GM12878 (cell line): ENCODE data around the gene MLST8. TPM values are rescaled to one million over a fixed set of nuclear protein-coding genes. Genes with fewer than 3 reads are reported as not detected.

ENCODE experiments used
- ATAC-seq: fragments of 200-7000 bp; cut with Tn5 transposase; 3 replicates; pipeline ENCODE4 v1.9.1; 2020; ENCODE audit warnings: mild to moderate bottlenecking, moderate library complexity
- BruUV-seq: library from RNA; stranded (reverse); fragments of 400-500 nt; replicated peaks from 2 replicates; lab custom pipeline; 2021; lab: Mats Ljungman, UMichigan
- CTCF ChIA-PET: fragments of 300-600 bp; sonication (Branson Sonifier 250); formaldehyde crosslinking; extraction: SDS; loops from one replicate; lab custom pipeline; 2021; ENCODE audit warnings: inconsistent platforms; lab: Yijun Ruan, JAX
- POLR2A ChIA-PET: fragments of 350-600 bp; formaldehyde crosslinking; extraction: SDS; loops from one replicate; lab custom pipeline; 2021; ENCODE audit warnings: inconsistent platforms; lab: Charles Lee
- RAD21 ChIA-PET: fragments of 300-600 bp; sonication (Branson Sonifier 250); formaldehyde crosslinking; loops from one replicate; lab custom pipeline; 2023; ENCODE audit warnings: antibody characterized with exemption; ENCODE audit not compliant: unreplicated experiment; lab: Charles Lee
- SMC1A ChIA-PET: fragments of 300-600 bp; sonication (Branson Sonifier 250); formaldehyde crosslinking; loops from one replicate; lab custom pipeline; 2023; ENCODE audit not compliant: unreplicated experiment, uncharacterized antibody; lab: Charles Lee
- DNase-seq: peaks from one replicate; pipeline ENCODE4 v3.0.0-alpha.2; 2011; ENCODE audit warnings: low read depth, low spot score
- FAIRE-seq: peaks from 3 replicates; lab custom pipeline; 2011; peaks lifted over from hg19 to GRCh38; lab: Jason Lieb, UNC
- H2AFZ ChIP-seq: 2 replicates; pipeline ENCODE4 v1.6.0; 2011; ENCODE audit warnings: low read depth, low read length, control low read depth; ENCODE audit not compliant: control insufficient read depth
- H3K27ac ChIP-seq: 2 replicates; pipeline ENCODE4 v1.5.1; 2011; ENCODE audit warnings: control low read depth; ENCODE audit not compliant: control insufficient read depth, insufficient read depth
- H3K27me3 ChIP-seq, 2 experiments: replicated peaks in 1 of 2; 2 replicates each; pipeline versions ENCODE4 v1.6.0 to v1.6.1; 2011; ENCODE audit warnings: low read length in 1 of 2; ENCODE audit not compliant: control insufficient read depth in 2 of 2, insufficient read depth in 2 of 2
- H3K36me3 ChIP-seq, 2 experiments: 2 replicates each; pipeline ENCODE4 v1.5.1; 2011; ENCODE audit warnings: low read length in 1 of 2; ENCODE audit not compliant: control insufficient read depth in 2 of 2, insufficient read depth in 2 of 2
- H3K4me1 ChIP-seq: 2 replicates; pipeline ENCODE4 v1.6.1; 2011; ENCODE audit warnings: mild to moderate bottlenecking, low read length, moderate library complexity, mixed read lengths; ENCODE audit not compliant: control insufficient read depth, insufficient read depth
- H3K4me2 ChIP-seq: 2 replicates; pipeline ENCODE4 v1.6.0; 2011; ENCODE audit warnings: control low read depth; ENCODE audit not compliant: control insufficient read depth, insufficient read depth
- H3K4me3 ChIP-seq: fragments of 200-600 bp; sonication (generic); 2 replicates; pipeline ENCODE4 v1.5.1; 2016
- H3K79me2 ChIP-seq: 2 replicates; pipeline ENCODE4 v1.6.0; 2011; ENCODE audit warnings: low read length; ENCODE audit not compliant: control insufficient read depth, insufficient read depth
- H3K9ac ChIP-seq: 2 replicates; pipeline ENCODE4 v1.8.0; 2011; ENCODE audit warnings: low read length, control low read depth, mixed read lengths; ENCODE audit not compliant: control insufficient read depth, insufficient read depth
- H3K9me3 ChIP-seq: replicated peaks from 3 replicates; pipeline ENCODE4 v1.5.1; 2011; ENCODE audit warnings: mild to moderate bottlenecking, low read length; ENCODE audit not compliant: control insufficient read depth, insufficient read depth
- H4K20me1 ChIP-seq: 2 replicates; pipeline ENCODE4 v1.6.0; 2011; ENCODE audit not compliant: control insufficient read depth, insufficient read depth
- CEBPB ChIP-seq, 2 experiments: fragments of 150-350 bp in 1 of 2; IDR thresholded peaks; 2 replicates each; pipeline ENCODE4 v1.6.1; 2012 to 2014; ENCODE audit warnings: low read depth in 2 of 2, low read length in 2 of 2, borderline replicate concordance in 1 of 2, inconsistent platforms in 1 of 2
- CHD1 ChIP-seq: IDR thresholded peaks from 2 replicates; pipeline ENCODE4 v1.6.1; 2012; ENCODE audit warnings: low read depth, low read length, improper control_type of control experiment
- E2F8 ChIP-seq: fragments of 450-650 bp; IDR thresholded peaks from 2 replicates; pipeline ENCODE4 v1.6.1; 2018; ENCODE audit warnings: mild to moderate bottlenecking, low read depth, moderate library complexity; ENCODE audit not compliant: partially characterized antibody
- EED ChIP-seq: sonication (generic); IDR thresholded peaks from 2 replicates; pipeline ENCODE4 v1.6.1; 2016; ENCODE audit warnings: antibody characterized with exemption, low read depth
- IKZF1 ChIP-seq: fragments of 450-650 bp; conservative IDR thresholded peaks from 2 replicates; pipeline ENCODE4 v1.6.1; 2017; ENCODE audit warnings: antibody characterized with exemption, mild to moderate bottlenecking
- NFYA ChIP-seq: IDR thresholded peaks from 2 replicates; pipeline ENCODE4 v1.6.1; 2011; ENCODE audit warnings: low read depth, mild to moderate bottlenecking, low read length, improper control_type of control experiment, borderline replicate concordance
- RAD21 ChIP-seq: IDR thresholded peaks from 2 replicates; pipeline ENCODE4 v1.6.1; 2011; ENCODE audit warnings: mild to moderate bottlenecking, low read depth, low read length, moderate library complexity; ENCODE audit not compliant: insufficient read depth
- SMARCA5 ChIP-seq: fragments of 450-650 bp; IDR thresholded peaks from 2 replicates; pipeline ENCODE4 v1.6.1; 2017; ENCODE audit warnings: mild to moderate bottlenecking
- SMC3 ChIP-seq: IDR thresholded peaks from 2 replicates; pipeline ENCODE4 v1.6.1; 2011; ENCODE audit warnings: low read length, improper control_type of control experiment, borderline replicate concordance
- USF2 ChIP-seq: IDR thresholded peaks from 2 replicates; pipeline ENCODE4 v1.6.1; 2011; ENCODE audit warnings: low read depth, low read length, improper control_type of control experiment, borderline replicate concordance
- ZNF687 ChIP-seq: fragments of 450-650 bp; IDR thresholded peaks from 2 replicates; pipeline ENCODE4 v1.6.1; 2017; ENCODE audit warnings: mild to moderate bottlenecking, moderate library complexity
- WGBS: methylation state at CpG from one replicate; pipeline ENCODE4 v1.1.6; 2016; ENCODE audit warnings: low lambda C conversion rate; ENCODE audit not compliant: insufficient replicate concordance, insufficient coverage; ENCODE audit errors: missing lambda C conversion rate; 5-methylcytosine and 5-hydroxymethylcytosine counted together
- in situ Hi-C: fragments of 300-500 bp; cut with MboI; formaldehyde crosslinking; loops from 9 replicates; pipeline ENCODE4 v1.14.3; 2018; ENCODE audit warnings: mixed read lengths
- intact Hi-C: fragments of 100-400 bp; cut with micrococcal nuclease; formaldehyde crosslinking; loops from one replicate; pipeline ENCODE4 v1.14.2; 2022; ENCODE audit not compliant: unreplicated experiment
- polyA plus RNA-seq, 11 experiments: library from polyadenylated mRNA; depleted of rRNA in 4 of 11; unstranded in 6 of 11; stranded (reverse) in 5 of 11; fragments of >200 nt; fragmentation: Nextera tagmentation in 4 of 11; fragmentation: Illumina TruSeq in 1 of 11; extraction: Ambion mirVana in 4 of 11; extraction: Trizol in 1 of 11; gene quantifications; 1 replicate in 1 of 11; 2 replicates in 10 of 11; pipeline versions ENCODE4 v1.2.1 to v1.2.3, GENCODE V29; 2011 to 2016; ENCODE audit warnings: inconsistent platforms in 2 of 11, missing spikeins in 2 of 11, low read depth in 1 of 11
- total RNA-seq, 4 experiments: library from RNA; depleted of rRNA in 3 of 4; stranded (reverse); fragments of >200 nt in 3 of 4; fragmentation: Illumina TruSeq in 1 of 4; extraction: Trizol in 1 of 4; gene quantifications; 2 replicates each; pipeline versions ENCODE4 v1.2.1 to v1.2.3, GENCODE V29; 2013 to 2021
- TF ChIP-seq, protein P1 (sequence below): fragments of 450-650 bp; IDR thresholded peaks from 2 replicates; pipeline ENCODE4 v1.6.1; 2018; ENCODE audit warnings: borderline replicate concordance, mild to moderate bottlenecking; ENCODE audit not compliant: partially characterized antibody

Gene MLST8
- total and polyA plus RNA-seq, 10 of the 15 experiments (the other 5 are each of a cell fraction or from before 2014, with no cell fraction given): 1.0 to 114 (median 64.2) TPM

DNA sequence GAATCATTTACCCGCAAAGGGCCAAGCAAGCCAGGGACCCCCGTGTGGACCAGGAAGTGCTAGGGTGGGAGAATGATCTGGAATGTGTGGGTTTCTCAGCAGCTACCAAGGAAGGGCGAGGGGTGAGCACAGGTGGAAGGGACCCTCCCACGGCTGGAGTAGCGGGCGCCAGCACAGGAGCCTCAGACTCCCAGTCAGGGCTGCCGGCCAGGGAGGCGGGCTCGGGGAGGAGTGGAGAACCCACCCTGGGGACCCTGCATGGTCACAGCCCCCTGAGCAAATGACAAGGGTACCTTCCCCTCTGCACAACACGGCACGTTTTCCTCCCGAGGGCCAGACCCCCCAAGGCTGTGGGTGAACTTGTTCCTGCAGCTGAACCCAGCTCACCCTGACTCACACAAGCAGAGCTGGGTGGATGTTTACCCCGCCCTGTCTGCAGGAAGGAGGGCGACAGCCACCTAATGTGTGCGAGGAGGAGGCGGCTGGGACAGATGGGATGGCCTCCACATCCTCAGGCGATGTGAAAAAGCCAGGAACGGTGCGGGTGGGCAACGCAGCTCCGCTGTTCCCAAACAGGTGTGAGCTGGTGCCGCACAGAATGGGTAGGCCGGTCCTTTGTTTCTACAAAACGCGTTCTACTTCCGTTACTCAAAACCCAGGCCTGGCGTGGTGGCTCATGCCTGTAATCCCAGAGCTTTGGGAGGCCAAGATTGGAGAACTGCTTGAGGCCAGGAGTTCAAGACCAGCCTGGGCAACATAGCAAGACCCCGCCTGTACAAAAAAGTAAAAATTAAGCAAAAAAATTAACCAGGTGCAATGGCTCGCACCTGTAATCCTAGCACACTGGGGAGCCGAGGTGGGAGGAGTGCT is 39.9 kb downstream of the MLST8 start:
- POLR2A ChIA-PET: interaction anchor here (0.5 kb wide), 1 partner anchor 166 kb away, joined by 3 read pairs; no protein-coding TSS in a partner anchor
- no peak overlapping the region for H3K9ac ChIP-seq
- WGBS: 90% methylated on average over 30 of the region's 30 CpGs
- no peak for TF ChIP-seq E2F8
- TF ChIP-seq CEBPB (IDR thresholded peaks at IDR 0.05; ENCODE audit: borderline replicate concordance in 1 of 2, low read depth in 2 of 2, low read length in 2 of 2): no peak
- TF ChIP-seq, protein P1, sequence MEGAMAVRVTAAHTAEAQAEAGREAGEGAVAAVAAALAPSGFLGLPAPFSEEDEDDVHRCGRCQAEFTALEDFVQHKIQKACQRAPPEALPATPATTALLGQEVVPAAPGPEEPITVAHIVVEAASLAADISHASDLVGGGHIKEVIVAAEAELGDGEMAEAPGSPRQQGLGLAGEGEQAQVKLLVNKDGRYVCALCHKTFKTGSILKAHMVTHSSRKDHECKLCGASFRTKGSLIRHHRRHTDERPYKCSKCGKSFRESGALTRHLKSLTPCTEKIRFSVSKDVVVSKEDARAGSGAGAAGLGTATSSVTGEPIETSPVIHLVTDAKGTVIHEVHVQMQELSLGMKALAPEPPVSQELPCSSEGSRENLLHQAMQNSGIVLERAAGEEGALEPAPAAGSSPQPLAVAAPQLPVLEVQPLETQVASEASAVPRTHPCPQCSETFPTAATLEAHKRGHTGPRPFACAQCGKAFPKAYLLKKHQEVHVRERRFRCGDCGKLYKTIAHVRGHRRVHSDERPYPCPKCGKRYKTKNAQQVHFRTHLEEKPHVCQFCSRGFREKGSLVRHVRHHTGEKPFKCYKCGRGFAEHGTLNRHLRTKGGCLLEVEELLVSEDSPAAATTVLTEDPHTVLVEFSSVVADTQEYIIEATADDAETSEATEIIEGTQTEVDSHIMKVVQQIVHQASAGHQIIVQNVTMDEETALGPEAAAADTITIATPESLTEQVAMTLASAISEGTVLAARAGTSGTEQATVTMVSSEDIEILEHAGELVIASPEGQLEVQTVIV: no peak
- no peak for TF ChIP-seq IKZF1
- no peak for TF ChIP-seq SMC3
- no peak for TF ChIP-seq SMARCA5
- TF ChIP-seq USF2: no peak
- TF ChIP-seq CHD1: no peak
- no peak for TF ChIP-seq RAD21
- no peak for TF ChIP-seq NFYA
- no peak for TF ChIP-seq ZNF687
- no peak for TF ChIP-seq EED

More for the DNA sequence above, 39.9 kb downstream of the MLST8 start:
- peaks cover 0 to 22% of the 10 kb centered on the region in 2 experiments; a peak in 2 of 4 replicates for H3K36me3 ChIP-seq
- no peaks in the 10 kb centered on the region for H3K9me3 ChIP-seq
- H3K27me3 ChIP-seq: no peaks in the 10 kb centered on the region
- H3K4me1 ChIP-seq: peaks cover 3% of the 10 kb centered on the region; the same call in 1 of the 2 replicates
- intact Hi-C loops: no loop called here
- no peak overlapping the region for H2AFZ ChIP-seq
- CTCF ChIA-PET: interaction anchor here (0.6 kb wide), 1 partner anchor 1057 kb away, joined by 3 read pairs; no protein-coding TSS in a partner anchor
- no TSS peak for BruUV-seq
- RAD21 ChIA-PET: no interaction called here
- no peak overlapping the region for H3K27ac ChIP-seq
- DNase-seq (no peak), ATAC-seq (no peak), FAIRE-seq (no peak)
- in situ Hi-C loops: no loop called here
- H3K79me2 ChIP-seq: peaks cover 5% of the 10 kb centered on the region
- SMC1A ChIA-PET: no interaction called here
- H4K20me1 ChIP-seq: no peaks in the 10 kb centered on the region
- no peak overlapping the region for H3K4me2 ChIP-seq
- no peak overlapping the region for H3K4me3 ChIP-seq
